C1 segment of cervical spinal cord (tissue), 14 donors: ENCODE data around the gene CLOCK.
A peak's percentile ranks its signal among the peaks of the same experiment; 100 is the strongest.

Source experiments
- DNase-seq, 14 donors: peaks; one replicate each; lab custom pipeline; 2025; lab: John Stamatoyannopoulos, UW

The CLOCK gene

GRCh38 chr4:55385201-55385649 lies 161.5 kb downstream of the CLOCK start:
- no peak for DNase-seq

DNA sequence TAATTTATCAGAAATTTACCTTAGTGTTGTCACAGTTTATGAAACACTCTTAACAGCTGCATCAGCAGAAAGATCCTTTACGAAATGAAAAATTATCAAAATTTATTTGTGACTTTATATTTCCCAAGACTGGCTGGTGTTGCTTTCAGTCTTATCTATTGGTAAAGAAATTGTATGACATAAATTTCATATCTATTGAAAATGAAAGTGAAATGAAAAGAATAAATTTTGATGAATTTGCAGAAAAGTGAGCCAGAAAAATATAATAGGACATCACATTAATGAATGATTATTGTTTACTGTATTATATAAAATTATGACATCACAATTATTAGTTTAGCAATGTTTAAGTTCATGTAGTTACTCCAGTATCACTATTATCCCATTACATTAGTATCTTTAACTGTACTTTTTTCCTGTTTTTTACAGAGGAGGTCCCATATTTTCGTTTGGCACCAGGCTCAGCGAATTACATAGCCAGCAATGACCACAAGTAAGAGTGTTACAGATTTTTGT lies 164.2 kb downstream of the CLOCK start:
- no peak for DNase-seq

DNA sequence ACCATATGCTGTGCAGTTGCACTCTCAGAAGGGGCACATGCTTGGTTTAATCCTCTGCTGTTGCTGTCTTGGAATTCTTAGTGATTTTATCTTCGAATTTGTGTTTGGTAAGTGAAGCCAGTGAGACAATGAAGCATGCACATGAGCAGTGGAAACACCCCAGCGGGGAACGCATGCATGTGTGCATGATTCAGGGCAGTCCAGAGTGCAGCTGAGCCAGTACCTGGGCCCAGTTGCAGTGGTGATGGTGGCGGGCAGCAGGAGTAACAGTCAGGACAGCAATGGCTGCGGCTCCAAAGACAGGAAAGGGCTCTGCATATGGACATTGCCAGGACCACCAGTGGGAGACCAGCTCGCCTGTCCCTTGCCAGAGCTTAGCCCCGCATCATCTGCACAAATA lies 165.2 kb downstream of the CLOCK start:
- peak in 2 of 14 donors; percentile 11 to 13 for DNase-seq

- DNase-seq: no peak
Observed at GRCh38 chr4:55380576-55380975, 166.1 kb downstream of the CLOCK start.

- DNase-seq: no peak
Observed at GRCh38 chr4:55378617-55379467, 167.9 kb downstream of the CLOCK start.
